Measurements from ENCODE around the gene SHROOM3. TPM values are rescaled to one million over a fixed set of nuclear protein-coding genes. Genes with fewer than 3 reads are reported as not detected.
A peak's percentile ranks its signal among the peaks of the same experiment; 100 is the strongest.

Gene SHROOM3
- total and polyA plus RNA-seq, 2 of the 13 experiments (the other 11 are each of a cell fraction or from before 2014, with no cell fraction given) = 0.01 TPM; not detected in 1

DNA sequence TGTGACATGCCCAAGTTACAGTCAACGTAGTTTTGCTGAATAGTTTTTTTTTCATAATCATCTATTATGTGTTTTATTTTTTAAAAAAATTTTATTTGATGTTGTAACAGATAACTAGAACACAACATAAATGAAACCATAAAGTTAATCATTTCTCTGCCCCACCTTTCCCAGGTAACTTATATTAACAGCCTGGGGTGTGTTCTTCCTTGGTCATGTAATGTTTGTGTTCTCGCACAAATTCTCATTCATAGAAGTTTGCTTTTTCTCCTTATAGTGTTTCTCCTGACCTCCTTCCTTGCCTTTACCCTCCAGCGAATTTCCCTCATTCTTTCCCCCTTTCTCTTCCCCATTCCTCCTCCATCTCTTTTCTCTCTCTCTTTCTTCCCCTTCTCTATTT lies 248.1 kb downstream of the SHROOM3 start:
- Histone ChIP-seq H3K27me3 (ENCODE audit: control insufficient read depth in 1 of 2, insufficient read depth in 2 of 2, low read length in 2 of 2) (peaks cover 0 to 14% of the 10 kb centered on the region in 2 experiments; a peak in 4 of 5 replicates), H4K20me1 (ENCODE audit: insufficient read depth, low read length) (no peaks in the 10 kb centered on the region), H3K27ac (ENCODE audit: extremely low read length, insufficient read depth, low read length) (no peak overlapping the region), H3K4me1 (ENCODE audit: insufficient read depth, low read length) (no peaks in the 10 kb centered on the region), H3K9ac (ENCODE audit: insufficient read depth, low read depth, low read length) (no peak overlapping the region), H2AFZ (ENCODE audit: low read length) (no peak overlapping the region), H3K4me3 (replicated peaks in 1 of 3; ENCODE audit: insufficient read depth in 1 of 3, low read depth in 2 of 3, low read length in 3 of 3) (no peak overlapping the region), H3K36me3 (replicated peaks in 1 of 2; ENCODE audit: control insufficient read depth in 1 of 2, insufficient read depth in 2 of 2, low read length in 2 of 2) (no peaks in the 10 kb centered on the region), H3K9me3 (ENCODE audit: low read length) (no peaks in the 10 kb centered on the region), H3K4me2 (ENCODE audit: low read depth, low read length) (no peak overlapping the region), H3K79me2 (ENCODE audit: insufficient read depth, low read length) (no peaks in the 10 kb centered on the region)
- WGBS (ENCODE audit: low lambda C conversion rate) = 29% methylated on average over 3 of the region's 3 CpGs
- in situ Hi-C loops (cut with HindIII; ENCODE audit: extremely low pct_ligation_motif_present, low pct_unique_long_range_greater_than_20kb) (no loop called here), intact Hi-C loops (cut with micrococcal nuclease; ENCODE audit: unreplicated experiment) (no loop called here)
- POLR2A ChIA-PET = no interaction called here
- CTCF ChIA-PET (ENCODE audit: low intra/inter-chr PET ratio, low total read pairs) = no interaction called here
- ATAC-seq (no peak), FAIRE-seq (no peak), DNase-seq (ENCODE audit: low spot score) (no peak)
- BruUV-seq (replicated peaks) = no TSS peak
- TF ChIP-seq HNRNPK (IDR thresholded peaks at IDR 0.05; ENCODE audit: low read depth, low read length, poor library complexity, severe bottlenecking) (peak; percentile 14), ZNF3 (CRISPR knock-in tag; IDR thresholded peaks at IDR 0.05) (no peak)
- TF ChIP-seq, protein P1, sequence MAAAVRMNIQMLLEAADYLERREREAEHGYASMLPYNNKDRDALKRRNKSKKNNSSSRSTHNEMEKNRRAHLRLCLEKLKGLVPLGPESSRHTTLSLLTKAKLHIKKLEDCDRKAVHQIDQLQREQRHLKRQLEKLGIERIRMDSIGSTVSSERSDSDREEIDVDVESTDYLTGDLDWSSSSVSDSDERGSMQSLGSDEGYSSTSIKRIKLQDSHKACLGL (CRISPR knock-in tag; IDR thresholded peaks at IDR 0.05) = no peak

DNA sequence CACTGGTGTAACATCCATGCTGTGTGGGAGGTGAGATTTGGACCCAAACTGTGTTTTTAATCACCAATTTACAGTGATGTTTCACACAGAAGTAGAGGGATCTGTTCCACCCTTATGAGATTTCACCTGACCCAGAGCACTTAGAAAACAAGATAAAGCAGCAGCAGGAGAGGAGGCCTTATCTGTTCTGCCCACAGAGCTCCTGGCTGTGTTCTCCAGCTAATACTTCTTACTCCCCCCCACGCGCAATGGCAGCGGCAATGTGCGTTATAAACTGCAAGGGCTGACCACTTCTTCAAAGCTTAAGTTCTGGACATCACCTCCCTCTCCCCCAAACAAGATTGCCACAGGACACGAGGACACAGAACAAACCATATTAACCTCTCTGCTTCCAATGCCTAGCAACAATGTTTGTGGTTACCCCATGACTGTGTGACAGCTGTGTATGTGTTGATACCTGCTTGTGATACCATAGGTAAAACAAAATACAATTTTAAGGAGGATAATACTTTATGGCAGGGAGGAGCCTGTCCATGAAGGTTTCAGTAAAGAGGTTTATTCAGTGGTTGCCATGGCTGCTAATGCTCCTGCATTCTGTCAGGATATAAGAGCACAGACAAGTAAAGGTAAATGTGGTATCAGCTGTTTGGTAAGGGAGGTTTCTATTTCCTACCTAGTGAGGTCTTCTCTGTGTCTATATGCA lies 252.9 kb downstream of the SHROOM3 start:
- POLR2A ChIA-PET = no interaction called here
- DNase-seq (ENCODE audit: low spot score) = no peak
- H4K20me1 ChIP-seq (ENCODE audit: insufficient read depth, low read length) = no peaks in the 10 kb centered on the region
- intact Hi-C loops (cut with micrococcal nuclease; ENCODE audit: unreplicated experiment) = no loop called here
- no peak for FAIRE-seq
- no peaks in the 10 kb centered on the region for H3K9me3 ChIP-seq (ENCODE audit: low read length)
- H3K4me1 ChIP-seq (ENCODE audit: insufficient read depth, low read length) = peaks cover 7% of the 10 kb centered on the region; the same call in 1 of the 2 replicates
- H2AFZ ChIP-seq (ENCODE audit: low read length) = no peak overlapping the region
- TF ChIP-seq ZNF75D (CRISPR knock-in tag; IDR thresholded peaks at IDR 0.05; ENCODE audit: borderline replicate concordance) = no peak
- in situ Hi-C loops (cut with HindIII; ENCODE audit: extremely low pct_ligation_motif_present, low pct_unique_long_range_greater_than_20kb) = no loop called here
- peaks cover 0 to 34% of the 10 kb centered on the region in 2 experiments; a peak in 4 of 5 replicates for H3K27me3 ChIP-seq (ENCODE audit: control insufficient read depth in 1 of 2, insufficient read depth in 2 of 2, low read length in 2 of 2)
- no peak overlapping the region for H3K4me2 ChIP-seq (ENCODE audit: low read depth, low read length)
- no peaks in the 10 kb centered on the region for H3K79me2 ChIP-seq (ENCODE audit: insufficient read depth, low read length)
- H3K9ac ChIP-seq (ENCODE audit: insufficient read depth, low read depth, low read length) = no peak overlapping the region
- CTCF ChIA-PET (ENCODE audit: low intra/inter-chr PET ratio, low total read pairs) = no interaction called here
- no TSS peak for BruUV-seq (replicated peaks)
- 54% methylated on average over 5 of the region's 5 CpGs for WGBS (ENCODE audit: low lambda C conversion rate)
- ATAC-seq = no peak
- no peaks in the 10 kb centered on the region for H3K36me3 ChIP-seq (replicated peaks in 1 of 2; ENCODE audit: control insufficient read depth in 1 of 2, insufficient read depth in 2 of 2, low read length in 2 of 2)
- no peak overlapping the region for H3K4me3 ChIP-seq (replicated peaks in 1 of 3; ENCODE audit: insufficient read depth in 1 of 3, low read depth in 2 of 3, low read length in 3 of 3)
- no peak overlapping the region for H3K27ac ChIP-seq (ENCODE audit: extremely low read length, insufficient read depth, low read length)

All from HepG2 (cell line).